ENCODE measurements around the gene PBX1.

Gene PBX1

GRCh38 chr1:164786980-164787833 is 228.2 kb downstream of the PBX1 start:
- peak; percentile 51 for DNase-seq

GRCh38 chr1:164787834-164788231 is 228.8 kb downstream of the PBX1 start:
- DNase-seq, result no peak

- DNase-seq, result no peak
Measured at GRCh38 chr1:164790081-164790480, 231.1 kb downstream of the PBX1 start.

- DNase-seq, result no peak
Measured at GRCh38 chr1:164792410-164793004, 233.5 kb downstream of the PBX1 start.

- DNase-seq, result no peak
Measured at GRCh38 chr1:164794356-164794755, 235.4 kb downstream of the PBX1 start.

GRCh38 chr1:164796916-164797315 is 237.9 kb downstream of the PBX1 start:
- DNase-seq, result no peak

- DNase-seq, result no peak
Measured at GRCh38 chr1:164801246-164801731, 242.3 kb downstream of the PBX1 start.

GRCh38 chr1:164801791-164802502 is 243.0 kb downstream of the PBX1 start:
- DNase-seq, result no peak

- no peak for DNase-seq
Measured at GRCh38 chr1:164802529-164803282, 243.7 kb downstream of the PBX1 start.

- no peak for DNase-seq
Measured at GRCh38 chr1:164803366-164803765, 244.4 kb downstream of the PBX1 start.

- no peak for DNase-seq
Measured at GRCh38 chr1:164804366-164804765, 245.4 kb downstream of the PBX1 start.

- DNase-seq, result no peak
Measured at GRCh38 chr1:164805399-164805798, 246.4 kb downstream of the PBX1 start.

- no peak for DNase-seq
Measured at GRCh38 chr1:164806531-164806930, 247.5 kb downstream of the PBX1 start.

- DNase-seq, result no peak
Measured at GRCh38 chr1:164813776-164814175, 254.8 kb downstream of the PBX1 start.

- DNase-seq, result no peak
Measured at GRCh38 chr1:164821648-164822047, 262.7 kb downstream of the PBX1 start.

- no peak for DNase-seq
Measured at GRCh38 chr1:164823486-164824279, 264.7 kb downstream of the PBX1 start.

GRCh38 chr1:164824542-164824941 is 265.6 kb downstream of the PBX1 start:
- DNase-seq, result no peak

GRCh38 chr1:164830628-164831027 is 271.6 kb downstream of the PBX1 start:
- no peak for DNase-seq

GRCh38 chr1:164834641-164835040 is 275.7 kb downstream of the PBX1 start:
- DNase-seq, result no peak

- no peak for DNase-seq
Measured at GRCh38 chr1:164836614-164837018, 277.6 kb downstream of the PBX1 start.

GRCh38 chr1:164838786-164839185 is 279.8 kb downstream of the PBX1 start:
- no peak for DNase-seq

GRCh38 chr1:164840936-164841335 is 282.0 kb downstream of the PBX1 start:
- DNase-seq, result no peak

All from activated CD8-positive, alpha-beta memory T cell treated with anti-CD3 and anti-CD28 coated beads, Interleukin-2, amount 50 U/mL, for 4 hours (primary cell).